Measurements from ENCODE around the gene COL6A2. TPM values are rescaled to one million over a fixed set of nuclear protein-coding genes. Genes with fewer than 3 reads are reported as not detected.

COL6A2 gene
- total and polyA plus RNA-seq, 2 experiments from 2014 or later, result 28.4 to 89.2 TPM

DNA sequence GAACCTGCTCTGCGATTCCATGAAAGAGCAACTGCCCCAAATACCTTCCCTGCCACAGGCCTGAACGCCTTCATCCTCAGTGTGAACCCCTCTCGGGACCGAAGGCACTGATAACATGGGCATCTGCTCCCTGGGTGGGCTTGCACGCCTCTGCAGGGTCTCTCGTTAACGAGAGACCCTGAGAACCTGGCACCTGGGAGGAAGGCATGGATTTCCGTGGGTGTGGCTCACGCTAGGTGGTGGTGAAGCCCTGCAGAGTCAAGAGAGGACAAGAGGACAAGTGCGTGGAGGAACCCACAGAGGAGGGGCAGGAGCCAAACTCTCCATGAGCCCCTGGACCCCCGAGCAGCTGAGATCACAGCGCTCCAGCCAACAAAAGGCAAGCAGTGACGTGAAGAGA is 26.8 kb upstream of the COL6A2 start:
- no peaks in the 10 kb centered on the region for H3K36me3 ChIP-seq (ENCODE audit: insufficient read depth)
- H3K27ac ChIP-seq (ENCODE audit: low read depth), result no peak overlapping the region
- no peak for ATAC-seq
- peaks cover 5% of the 10 kb centered on the region; the same call in 1 of the 2 replicates for H3K4me1 ChIP-seq (ENCODE audit: insufficient read depth)
- no peaks in the 10 kb centered on the region for H3K9me2 ChIP-seq (ENCODE audit: insufficient read depth)
- H3K4me3 ChIP-seq, result no peak overlapping the region
- H3K79me2 ChIP-seq (replicated peaks; ENCODE audit: insufficient read depth), result no peaks in the 10 kb centered on the region
- Mint-ChIP-seq H3K27ac (no peak overlapping the region), H3K27me3 (ENCODE audit: insufficient read depth, low read depth, poor library complexity) (peaks cover 27% of the 10 kb centered on the region), H3K4me3 (no peak overlapping the region), H3K4me1 (peaks cover 9% of the 10 kb centered on the region), H3K36me3 (ENCODE audit: low read depth) (no peaks in the 10 kb centered on the region; the same call in 2 of the 3 replicates), H3K9me3 (peaks cover 11% of the 10 kb centered on the region; the same call in 2 of the 3 replicates)
- DNase-seq (ENCODE audit: low spot score), result no peak
- no peaks in the 10 kb centered on the region for H3K27me3 ChIP-seq (ENCODE audit: insufficient read depth)
- TF ChIP-seq, protein P1, sequence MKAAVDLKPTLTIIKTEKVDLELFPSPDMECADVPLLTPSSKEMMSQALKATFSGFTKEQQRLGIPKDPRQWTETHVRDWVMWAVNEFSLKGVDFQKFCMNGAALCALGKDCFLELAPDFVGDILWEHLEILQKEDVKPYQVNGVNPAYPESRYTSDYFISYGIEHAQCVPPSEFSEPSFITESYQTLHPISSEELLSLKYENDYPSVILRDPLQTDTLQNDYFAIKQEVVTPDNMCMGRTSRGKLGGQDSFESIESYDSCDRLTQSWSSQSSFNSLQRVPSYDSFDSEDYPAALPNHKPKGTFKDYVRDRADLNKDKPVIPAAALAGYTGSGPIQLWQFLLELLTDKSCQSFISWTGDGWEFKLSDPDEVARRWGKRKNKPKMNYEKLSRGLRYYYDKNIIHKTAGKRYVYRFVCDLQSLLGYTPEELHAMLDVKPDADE (IDR thresholded peaks at IDR 0.05), result no peak
- TF ChIP-seq STAT1 (IDR thresholded peaks at IDR 0.05; ENCODE audit: unreplicated experiment) (no peak), JUNB (IDR thresholded peaks at IDR 0.05; ENCODE audit: unreplicated experiment) (no peak), ZNF114 (CRISPR knock-in tag; IDR thresholded peaks at IDR 0.05) (no peak), EZH2phosphoT487 (IDR thresholded peaks at IDR 0.05; ENCODE audit: unreplicated experiment) (no peak), EZH2 (IDR thresholded peaks at IDR 0.05; ENCODE audit: low read depth, unreplicated experiment) (no peak), CREB1 (CRISPR knock-in tag; IDR thresholded peaks at IDR 0.05; ENCODE audit: low read depth) (no peak), ZNF331 (CRISPR knock-in tag; IDR thresholded peaks at IDR 0.05; ENCODE audit: low read depth) (no peak), NANOG (IDR thresholded peaks at IDR 0.05; ENCODE audit: borderline replicate concordance) (no peak), POLR2AphosphoS5 (IDR thresholded peaks at IDR 0.05; ENCODE audit: low read depth) (no peak)
- TF ChIP-seq, protein P2, sequence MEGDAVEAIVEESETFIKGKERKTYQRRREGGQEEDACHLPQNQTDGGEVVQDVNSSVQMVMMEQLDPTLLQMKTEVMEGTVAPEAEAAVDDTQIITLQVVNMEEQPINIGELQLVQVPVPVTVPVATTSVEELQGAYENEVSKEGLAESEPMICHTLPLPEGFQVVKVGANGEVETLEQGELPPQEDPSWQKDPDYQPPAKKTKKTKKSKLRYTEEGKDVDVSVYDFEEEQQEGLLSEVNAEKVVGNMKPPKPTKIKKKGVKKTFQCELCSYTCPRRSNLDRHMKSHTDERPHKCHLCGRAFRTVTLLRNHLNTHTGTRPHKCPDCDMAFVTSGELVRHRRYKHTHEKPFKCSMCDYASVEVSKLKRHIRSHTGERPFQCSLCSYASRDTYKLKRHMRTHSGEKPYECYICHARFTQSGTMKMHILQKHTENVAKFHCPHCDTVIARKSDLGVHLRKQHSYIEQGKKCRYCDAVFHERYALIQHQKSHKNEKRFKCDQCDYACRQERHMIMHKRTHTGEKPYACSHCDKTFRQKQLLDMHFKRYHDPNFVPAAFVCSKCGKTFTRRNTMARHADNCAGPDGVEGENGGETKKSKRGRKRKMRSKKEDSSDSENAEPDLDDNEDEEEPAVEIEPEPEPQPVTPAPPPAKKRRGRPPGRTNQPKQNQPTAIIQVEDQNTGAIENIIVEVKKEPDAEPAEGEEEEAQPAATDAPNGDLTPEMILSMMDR (conservative IDR thresholded peaks at IDR 0.05; ENCODE audit: low read depth in 2 of 2), result no peak
- TF ChIP-seq, protein P3, sequence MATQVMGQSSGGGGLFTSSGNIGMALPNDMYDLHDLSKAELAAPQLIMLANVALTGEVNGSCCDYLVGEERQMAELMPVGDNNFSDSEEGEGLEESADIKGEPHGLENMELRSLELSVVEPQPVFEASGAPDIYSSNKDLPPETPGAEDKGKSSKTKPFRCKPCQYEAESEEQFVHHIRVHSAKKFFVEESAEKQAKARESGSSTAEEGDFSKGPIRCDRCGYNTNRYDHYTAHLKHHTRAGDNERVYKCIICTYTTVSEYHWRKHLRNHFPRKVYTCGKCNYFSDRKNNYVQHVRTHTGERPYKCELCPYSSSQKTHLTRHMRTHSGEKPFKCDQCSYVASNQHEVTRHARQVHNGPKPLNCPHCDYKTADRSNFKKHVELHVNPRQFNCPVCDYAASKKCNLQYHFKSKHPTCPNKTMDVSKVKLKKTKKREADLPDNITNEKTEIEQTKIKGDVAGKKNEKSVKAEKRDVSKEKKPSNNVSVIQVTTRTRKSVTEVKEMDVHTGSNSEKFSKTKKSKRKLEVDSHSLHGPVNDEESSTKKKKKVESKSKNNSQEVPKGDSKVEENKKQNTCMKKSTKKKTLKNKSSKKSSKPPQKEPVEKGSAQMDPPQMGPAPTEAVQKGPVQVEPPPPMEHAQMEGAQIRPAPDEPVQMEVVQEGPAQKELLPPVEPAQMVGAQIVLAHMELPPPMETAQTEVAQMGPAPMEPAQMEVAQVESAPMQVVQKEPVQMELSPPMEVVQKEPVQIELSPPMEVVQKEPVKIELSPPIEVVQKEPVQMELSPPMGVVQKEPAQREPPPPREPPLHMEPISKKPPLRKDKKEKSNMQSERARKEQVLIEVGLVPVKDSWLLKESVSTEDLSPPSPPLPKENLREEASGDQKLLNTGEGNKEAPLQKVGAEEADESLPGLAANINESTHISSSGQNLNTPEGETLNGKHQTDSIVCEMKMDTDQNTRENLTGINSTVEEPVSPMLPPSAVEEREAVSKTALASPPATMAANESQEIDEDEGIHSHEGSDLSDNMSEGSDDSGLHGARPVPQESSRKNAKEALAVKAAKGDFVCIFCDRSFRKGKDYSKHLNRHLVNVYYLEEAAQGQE (IDR thresholded peaks at IDR 0.05; ENCODE audit: unreplicated experiment), result no peak
- TF ChIP-seq, protein P4, sequence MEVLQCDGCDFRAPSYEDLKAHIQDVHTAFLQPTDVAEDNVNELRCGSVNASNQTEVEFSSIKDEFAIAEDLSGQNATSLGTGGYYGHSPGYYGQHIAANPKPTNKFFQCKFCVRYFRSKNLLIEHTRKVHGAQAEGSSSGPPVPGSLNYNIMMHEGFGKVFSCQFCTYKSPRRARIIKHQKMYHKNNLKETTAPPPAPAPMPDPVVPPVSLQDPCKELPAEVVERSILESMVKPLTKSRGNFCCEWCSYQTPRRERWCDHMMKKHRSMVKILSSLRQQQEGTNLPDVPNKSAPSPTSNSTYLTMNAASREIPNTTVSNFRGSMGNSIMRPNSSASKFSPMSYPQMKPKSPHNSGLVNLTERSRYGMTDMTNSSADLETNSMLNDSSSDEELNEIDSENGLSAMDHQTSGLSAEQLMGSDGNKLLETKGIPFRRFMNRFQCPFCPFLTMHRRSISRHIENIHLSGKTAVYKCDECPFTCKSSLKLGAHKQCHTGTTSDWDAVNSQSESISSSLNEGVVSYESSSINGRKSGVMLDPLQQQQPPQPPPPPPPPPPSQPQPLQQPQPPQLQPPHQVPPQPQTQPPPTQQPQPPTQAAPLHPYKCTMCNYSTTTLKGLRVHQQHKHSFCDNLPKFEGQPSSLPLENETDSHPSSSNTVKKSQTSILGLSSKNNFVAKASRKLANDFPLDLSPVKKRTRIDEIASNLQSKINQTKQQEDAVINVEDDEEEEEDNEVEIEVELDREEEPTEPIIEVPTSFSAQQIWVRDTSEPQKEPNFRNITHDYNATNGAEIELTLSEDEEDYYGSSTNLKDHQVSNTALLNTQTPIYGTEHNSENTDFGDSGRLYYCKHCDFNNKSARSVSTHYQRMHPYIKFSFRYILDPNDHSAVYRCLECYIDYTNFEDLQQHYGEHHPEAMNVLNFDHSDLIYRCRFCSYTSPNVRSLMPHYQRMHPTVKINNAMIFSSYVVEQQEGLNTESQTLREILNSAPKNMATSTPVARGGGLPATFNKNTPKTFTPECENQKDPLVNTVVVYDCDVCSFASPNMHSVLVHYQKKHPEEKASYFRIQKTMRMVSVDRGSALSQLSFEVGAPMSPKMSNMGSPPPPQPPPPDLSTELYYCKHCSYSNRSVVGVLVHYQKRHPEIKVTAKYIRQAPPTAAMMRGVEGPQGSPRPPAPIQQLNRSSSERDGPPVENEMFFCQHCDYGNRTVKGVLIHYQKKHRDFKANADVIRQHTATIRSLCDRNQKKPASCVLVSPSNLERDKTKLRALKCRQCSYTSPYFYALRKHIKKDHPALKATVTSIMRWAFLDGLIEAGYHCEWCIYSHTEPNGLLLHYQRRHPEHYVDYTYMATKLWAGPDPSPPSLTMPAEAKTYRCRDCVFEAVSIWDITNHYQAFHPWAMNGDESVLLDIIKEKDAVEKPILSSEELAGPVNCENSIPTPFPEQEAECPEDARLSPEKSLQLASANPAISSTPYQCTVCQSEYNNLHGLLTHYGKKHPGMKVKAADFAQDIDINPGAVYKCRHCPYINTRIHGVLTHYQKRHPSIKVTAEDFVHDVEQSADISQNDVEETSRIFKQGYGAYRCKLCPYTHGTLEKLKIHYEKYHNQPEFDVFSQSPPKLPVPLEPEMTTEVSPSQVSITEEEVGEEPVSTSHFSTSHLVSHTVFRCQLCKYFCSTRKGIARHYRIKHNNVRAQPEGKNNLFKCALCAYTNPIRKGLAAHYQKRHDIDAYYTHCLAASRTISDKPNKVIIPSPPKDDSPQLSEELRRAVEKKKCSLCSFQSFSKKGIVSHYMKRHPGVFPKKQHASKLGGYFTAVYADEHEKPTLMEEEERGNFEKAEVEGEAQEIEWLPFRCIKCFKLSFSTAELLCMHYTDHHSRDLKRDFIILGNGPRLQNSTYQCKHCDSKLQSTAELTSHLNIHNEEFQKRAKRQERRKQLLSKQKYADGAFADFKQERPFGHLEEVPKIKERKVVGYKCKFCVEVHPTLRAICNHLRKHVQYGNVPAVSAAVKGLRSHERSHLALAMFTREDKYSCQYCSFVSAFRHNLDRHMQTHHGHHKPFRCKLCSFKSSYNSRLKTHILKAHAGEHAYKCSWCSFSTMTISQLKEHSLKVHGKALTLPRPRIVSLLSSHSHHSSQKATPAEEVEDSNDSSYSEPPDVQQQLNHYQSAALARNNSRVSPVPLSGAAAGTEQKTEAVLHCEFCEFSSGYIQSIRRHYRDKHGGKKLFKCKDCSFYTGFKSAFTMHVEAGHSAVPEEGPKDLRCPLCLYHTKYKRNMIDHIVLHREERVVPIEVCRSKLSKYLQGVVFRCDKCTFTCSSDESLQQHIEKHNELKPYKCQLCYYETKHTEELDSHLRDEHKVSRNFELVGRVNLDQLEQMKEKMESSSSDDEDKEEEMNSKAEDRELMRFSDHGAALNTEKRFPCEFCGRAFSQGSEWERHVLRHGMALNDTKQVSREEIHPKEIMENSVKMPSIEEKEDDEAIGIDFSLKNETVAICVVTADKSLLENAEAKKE (CRISPR knock-in tag; IDR thresholded peaks at IDR 0.05), result no peak
- H3K4me2 ChIP-seq, result no peak overlapping the region
- no peaks in the 10 kb centered on the region for H4K20me1 ChIP-seq (replicated peaks; ENCODE audit: insufficient read depth)
- no peaks in the 10 kb centered on the region for H3F3A ChIP-seq (replicated peaks; ENCODE audit: low read depth)
- H2AFZ ChIP-seq, result no peak overlapping the region

All from GM23338 (cell line).